ENCODE data around the gene AFP. TPM values are rescaled to one million over a fixed set of nuclear protein-coding genes. Genes with fewer than 3 reads are reported as not detected.

The AFP gene
- total and polyA plus RNA-seq, 5 donors = not detected

DNA sequence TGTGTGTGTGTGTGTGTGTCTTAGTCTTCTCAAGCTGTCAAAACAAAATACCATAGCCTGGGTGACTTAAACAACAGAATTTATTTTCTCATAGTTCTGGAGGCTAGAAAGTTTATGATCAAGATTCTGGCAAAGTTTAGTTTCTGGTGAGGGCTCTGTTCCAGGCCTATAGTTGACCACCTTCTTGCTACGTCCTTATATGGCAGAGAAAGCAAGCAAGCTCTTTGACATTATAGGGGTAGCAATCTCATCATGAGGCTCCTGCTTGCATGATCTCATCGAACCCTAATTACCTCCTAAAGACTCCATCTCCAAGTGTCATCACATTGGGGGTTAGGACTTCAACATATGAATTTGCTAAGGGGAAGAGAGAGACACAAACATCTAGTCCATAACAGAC, 6.9 kb upstream of the AFP start:
- Histone ChIP-seq H3K4me1 (ENCODE audit: control insufficient read depth, insufficient read depth, low read length) (no peaks in the 10 kb centered on the region), H3K27ac (ENCODE audit: low read length) (no peak overlapping the region), H3K4me3 (ENCODE audit: low read length) (no peak overlapping the region), H3K27me3 (ENCODE audit: control insufficient read depth, insufficient read depth) (no peaks in the 10 kb centered on the region), H3K9me3 (ENCODE audit: control insufficient read depth, low read length) (no peaks in the 10 kb centered on the region)
- ATAC-seq = no peak
- 67% methylated on average over 2 of the region's 2 CpGs for WGBS
- intact Hi-C loops (cut with DNase I) = no loop called here
- DNase-seq = no peak

DNA sequence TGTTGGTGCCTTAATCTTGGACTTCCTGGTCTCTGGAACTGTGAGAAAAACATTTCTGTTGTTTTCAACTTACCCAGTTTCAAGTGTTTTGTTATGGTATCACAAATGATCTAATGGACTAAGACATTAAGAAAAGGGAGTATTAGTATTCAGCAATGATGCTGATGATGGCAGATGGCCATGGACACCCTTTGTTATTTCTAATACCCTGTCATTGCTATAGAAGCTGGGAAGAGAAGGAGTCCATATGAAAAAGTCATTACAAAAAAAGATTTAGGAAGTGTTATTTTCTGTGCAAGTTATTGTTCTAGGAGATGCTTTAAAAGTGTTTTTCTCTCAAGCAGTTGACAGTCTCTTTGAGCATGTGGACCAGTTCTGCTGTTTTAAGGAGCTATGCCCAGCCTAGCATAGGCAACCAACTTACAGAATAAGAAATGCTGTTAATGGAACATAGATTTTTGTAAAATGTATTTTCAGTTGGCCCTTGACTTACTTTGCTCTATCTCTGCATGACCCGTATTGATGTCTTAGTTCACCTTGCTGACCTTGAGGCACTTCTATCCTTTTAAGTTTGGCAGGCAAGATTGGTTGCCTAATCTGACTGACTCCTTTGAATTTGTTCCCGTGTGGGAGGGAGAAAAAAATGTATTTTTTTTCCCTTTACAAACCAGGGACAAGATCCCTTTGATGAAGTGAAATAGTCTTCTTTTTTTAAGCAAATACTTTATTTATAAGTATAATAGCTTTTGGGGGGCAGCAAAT, 6.0 kb upstream of the AFP start:
- intact Hi-C loops (cut with DNase I) = no loop called here
- H3K4me1 ChIP-seq (ENCODE audit: control insufficient read depth, insufficient read depth, low read length) = no peaks in the 10 kb centered on the region
- H3K9me3 ChIP-seq (ENCODE audit: control insufficient read depth, low read length) = no peaks in the 10 kb centered on the region
- no peaks in the 10 kb centered on the region for H3K27me3 ChIP-seq (ENCODE audit: control insufficient read depth, insufficient read depth)
- H3K27ac ChIP-seq (ENCODE audit: low read length) = no peak overlapping the region
- ATAC-seq (no peak), DNase-seq (no peak)
- H3K4me3 ChIP-seq (ENCODE audit: low read length) = no peak overlapping the region
- 52% methylated on average over 2 of the region's 2 CpGs for WGBS

DNA sequence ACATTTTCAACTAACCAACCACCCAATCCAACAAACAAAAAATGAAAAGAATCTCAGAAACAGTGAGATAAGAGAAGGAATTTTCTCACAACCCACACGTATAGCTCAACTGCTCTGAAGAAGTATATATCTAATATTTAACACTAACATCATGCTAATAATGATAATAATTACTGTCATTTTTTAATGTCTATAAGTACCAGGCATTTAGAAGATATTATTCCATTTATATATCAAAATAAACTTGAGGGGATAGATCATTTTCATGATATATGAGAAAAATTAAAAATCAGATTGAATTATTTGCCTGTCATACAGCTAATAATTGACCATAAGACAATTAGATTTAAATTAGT, 4.2 kb upstream of the AFP start:
- Histone ChIP-seq H3K4me1 (ENCODE audit: control insufficient read depth, insufficient read depth, low read length) (no peaks in the 10 kb centered on the region), H3K27me3 (ENCODE audit: control insufficient read depth, insufficient read depth) (no peaks in the 10 kb centered on the region), H3K4me3 (ENCODE audit: low read length) (no peak overlapping the region), H3K27ac (ENCODE audit: low read length) (no peak overlapping the region), H3K9me3 (ENCODE audit: control insufficient read depth, low read length) (no peaks in the 10 kb centered on the region)
- ATAC-seq (no peak), DNase-seq (no peak)
- intact Hi-C loops (cut with DNase I) = no loop called here
- WGBS = 40% methylated on average over 1 of the region's 1 CpG

DNA sequence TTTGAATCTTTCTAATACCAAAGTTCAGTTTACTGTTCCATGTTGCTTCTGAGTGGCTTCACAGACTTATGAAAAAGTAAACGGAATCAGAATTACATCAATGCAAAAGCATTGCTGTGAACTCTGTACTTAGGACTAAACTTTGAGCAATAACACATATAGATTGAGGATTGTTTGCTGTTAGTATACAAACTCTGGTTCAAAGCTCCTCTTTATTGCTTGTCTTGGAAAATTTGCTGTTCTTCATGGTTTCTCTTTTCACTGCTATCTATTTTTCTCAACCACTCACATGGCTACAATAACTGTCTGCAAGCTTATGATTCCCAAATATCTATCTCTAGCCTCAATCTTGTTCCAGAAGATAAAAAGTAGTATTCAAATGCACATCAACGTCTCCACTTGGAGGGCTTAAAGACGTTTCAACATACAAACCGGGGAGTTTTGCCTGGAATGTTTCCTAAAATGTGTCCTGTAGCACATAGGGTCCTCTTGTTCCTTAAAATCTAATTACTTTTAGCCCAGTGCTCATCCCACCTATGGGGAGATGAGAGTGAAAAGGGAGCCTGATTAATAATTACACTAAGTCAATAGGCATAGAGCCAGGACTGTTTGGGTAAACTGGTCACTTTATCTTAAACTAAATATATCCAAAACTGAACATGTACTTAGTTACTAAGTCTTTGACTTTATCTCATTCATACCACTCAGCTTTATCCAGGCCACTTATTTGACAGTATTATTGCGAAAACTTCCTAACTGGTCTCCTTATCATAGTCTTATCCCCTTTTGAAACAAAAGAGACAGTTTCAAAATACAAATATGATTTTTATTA, 3.6 kb upstream of the AFP start:
- WGBS = 61% methylated on average over 5 of the region's 5 CpGs
- Histone ChIP-seq H3K9me3 (ENCODE audit: control insufficient read depth, low read length) (no peaks in the 10 kb centered on the region), H3K27me3 (ENCODE audit: control insufficient read depth, insufficient read depth) (no peaks in the 10 kb centered on the region), H3K4me1 (ENCODE audit: control insufficient read depth, insufficient read depth, low read length) (no peaks in the 10 kb centered on the region), H3K4me3 (ENCODE audit: low read length) (no peak overlapping the region), H3K27ac (ENCODE audit: low read length) (no peak overlapping the region)
- intact Hi-C loops (cut with DNase I) = no loop called here
- no peak for ATAC-seq
- no peak for DNase-seq

DNA sequence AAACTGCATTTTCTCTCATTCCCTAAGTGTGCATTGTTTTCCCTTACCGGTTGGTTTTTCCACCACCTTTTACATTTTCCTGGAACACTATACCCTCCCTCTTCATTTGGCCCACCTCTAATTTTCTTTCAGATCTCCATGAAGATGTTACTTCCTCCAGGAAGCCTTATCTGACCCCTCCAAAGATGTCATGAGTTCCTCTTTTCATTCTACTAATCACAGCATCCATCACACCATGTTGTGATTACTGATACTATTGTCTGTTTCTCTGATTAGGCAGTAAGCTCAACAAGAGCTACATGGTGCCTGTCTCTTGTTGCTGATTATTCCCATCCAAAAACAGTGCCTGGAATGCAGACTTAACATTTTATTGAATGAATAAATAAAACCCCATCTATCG, 2.9 kb upstream of the AFP start:
- no peak overlapping the region for H3K27ac ChIP-seq (ENCODE audit: low read length)
- H3K4me1 ChIP-seq (ENCODE audit: control insufficient read depth, insufficient read depth, low read length) = no peaks in the 10 kb centered on the region
- H3K27me3 ChIP-seq (ENCODE audit: control insufficient read depth, insufficient read depth) = no peaks in the 10 kb centered on the region
- no peak overlapping the region for H3K4me3 ChIP-seq (ENCODE audit: low read length)
- no peaks in the 10 kb centered on the region for H3K9me3 ChIP-seq (ENCODE audit: control insufficient read depth, low read length)
- no peak for DNase-seq
- WGBS = 55% methylated on average over 2 of the region's 2 CpGs
- no peak for ATAC-seq
- intact Hi-C loops (cut with DNase I) = no loop called here

DNA sequence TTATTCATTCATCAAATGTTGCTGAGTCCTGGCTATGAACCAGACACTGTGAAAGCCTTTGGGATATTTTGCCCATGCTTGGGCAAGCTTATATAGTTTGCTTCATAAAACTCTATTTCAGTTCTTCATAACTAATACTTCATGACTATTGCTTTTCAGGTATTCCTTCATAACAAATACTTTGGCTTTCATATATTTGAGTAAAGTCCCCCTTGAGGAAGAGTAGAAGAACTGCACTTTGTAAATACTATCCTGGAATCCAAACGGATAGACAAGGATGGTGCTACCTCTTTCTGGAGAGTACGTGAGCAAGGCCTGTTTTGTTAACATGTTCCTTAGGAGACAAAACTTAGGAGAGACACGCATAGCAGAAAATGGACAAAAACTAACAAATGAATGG, 1.7 kb upstream of the AFP start:
- no peak overlapping the region for H3K27ac ChIP-seq (ENCODE audit: low read length)
- 41% methylated on average over 3 of the region's 3 CpGs for WGBS
- DNase-seq = no peak
- H3K4me1 ChIP-seq (ENCODE audit: control insufficient read depth, insufficient read depth, low read length) = no peaks in the 10 kb centered on the region
- no peak for ATAC-seq
- intact Hi-C loops (cut with DNase I) = no loop called here
- H3K27me3 ChIP-seq (ENCODE audit: control insufficient read depth, insufficient read depth) = no peaks in the 10 kb centered on the region
- no peak overlapping the region for H3K4me3 ChIP-seq (ENCODE audit: low read length)
- H3K9me3 ChIP-seq (ENCODE audit: control insufficient read depth, low read length) = no peaks in the 10 kb centered on the region

DNA sequence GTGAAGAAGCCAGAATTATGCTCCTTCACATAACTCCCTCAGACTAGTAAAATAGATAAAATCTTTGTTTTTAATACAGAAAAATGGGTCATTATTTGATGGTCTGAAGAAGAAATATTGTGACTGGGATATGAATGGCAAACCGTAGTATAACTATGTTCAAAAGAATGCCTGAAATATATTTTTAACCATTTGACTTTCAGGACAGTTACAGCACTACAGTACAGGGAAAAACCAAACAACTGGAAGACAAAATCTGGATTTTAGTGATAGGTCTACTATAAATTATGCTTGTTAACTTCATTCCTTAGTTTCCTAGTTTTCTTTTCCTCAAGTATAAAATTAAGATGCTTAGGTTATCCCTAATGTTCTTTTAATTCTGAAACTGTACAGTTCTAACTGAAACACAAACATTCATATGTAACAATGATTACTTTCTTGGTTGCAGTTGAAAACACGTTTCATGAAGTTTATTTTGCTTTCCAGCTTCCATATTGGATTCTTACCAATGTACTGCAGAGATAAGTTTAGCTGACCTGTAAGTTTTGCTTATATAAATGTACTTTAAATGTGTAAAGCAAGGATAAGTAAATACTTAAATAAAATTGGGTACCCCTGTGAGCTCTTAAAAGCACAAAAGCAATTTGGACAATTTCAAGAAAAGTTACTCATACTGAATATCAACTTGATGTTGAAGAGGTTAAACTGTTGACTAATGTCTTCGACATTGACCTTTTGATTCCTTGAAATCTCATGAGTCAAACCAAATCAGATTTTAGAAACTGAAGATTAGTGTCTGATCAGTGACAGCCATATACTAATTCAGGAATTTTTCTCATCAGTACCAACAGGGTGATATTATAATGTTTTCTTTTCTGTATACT, 895 bp downstream of the AFP start:
- no peak overlapping the region for H3K27ac ChIP-seq (ENCODE audit: low read length)
- DNase-seq = no peak
- 65% methylated on average over 3 of the region's 3 CpGs for WGBS
- H3K27me3 ChIP-seq (ENCODE audit: control insufficient read depth, insufficient read depth) = no peaks in the 10 kb centered on the region
- intact Hi-C loops (cut with DNase I) = no loop called here
- no peaks in the 10 kb centered on the region for H3K4me1 ChIP-seq (ENCODE audit: control insufficient read depth, insufficient read depth, low read length)
- no peak overlapping the region for H3K4me3 ChIP-seq (ENCODE audit: low read length)
- ATAC-seq = no peak
- H3K9me3 ChIP-seq (ENCODE audit: control insufficient read depth, low read length) = no peaks in the 10 kb centered on the region

DNA sequence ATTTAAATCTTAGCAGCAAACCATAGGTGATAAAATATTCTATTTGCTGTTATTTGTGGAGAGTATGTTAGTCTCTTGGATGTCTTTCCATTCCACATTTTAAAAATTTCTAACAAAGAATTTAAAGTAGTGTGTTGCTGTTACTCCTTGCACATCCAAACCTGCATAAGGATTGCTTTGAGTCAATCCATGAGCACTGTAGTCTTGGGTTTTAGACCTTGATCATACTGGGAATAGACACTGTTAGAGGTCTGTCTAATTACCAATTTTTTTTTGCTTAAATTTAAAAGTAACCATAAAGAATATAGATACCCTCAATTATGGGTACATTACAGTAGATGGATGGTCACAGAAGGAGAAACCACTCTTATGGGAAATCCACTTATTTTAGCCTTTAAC, 1.5 kb downstream of the AFP start:
- Histone ChIP-seq H3K27me3 (ENCODE audit: control insufficient read depth, insufficient read depth) (no peaks in the 10 kb centered on the region), H3K4me3 (ENCODE audit: low read length) (no peak overlapping the region), H3K4me1 (ENCODE audit: control insufficient read depth, insufficient read depth, low read length) (no peaks in the 10 kb centered on the region), H3K27ac (ENCODE audit: low read length) (no peak overlapping the region), H3K9me3 (ENCODE audit: control insufficient read depth, low read length) (no peaks in the 10 kb centered on the region)
- ATAC-seq = no peak
- intact Hi-C loops (cut with DNase I) = no loop called here
- DNase-seq = no peak

DNA sequence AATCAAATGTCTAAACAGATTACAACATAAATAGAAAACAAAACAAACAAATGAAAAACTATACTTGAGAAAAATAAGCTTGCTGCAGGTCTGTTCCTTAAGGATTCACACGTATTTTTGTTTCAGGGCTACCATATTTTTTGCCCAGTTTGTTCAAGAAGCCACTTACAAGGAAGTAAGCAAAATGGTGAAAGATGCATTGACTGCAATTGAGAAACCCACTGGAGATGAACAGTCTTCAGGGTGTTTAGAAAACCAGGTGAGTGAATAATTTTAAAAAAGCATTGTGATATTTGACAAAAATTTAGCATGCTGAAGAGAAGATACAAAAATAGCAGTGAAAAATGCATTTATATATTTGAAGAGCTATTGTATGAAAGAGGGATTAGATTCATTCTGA, 2.0 kb downstream of the AFP start:
- ATAC-seq (no peak), DNase-seq (no peak)
- Histone ChIP-seq H3K27me3 (ENCODE audit: control insufficient read depth, insufficient read depth) (no peaks in the 10 kb centered on the region), H3K4me3 (ENCODE audit: low read length) (no peak overlapping the region), H3K9me3 (ENCODE audit: control insufficient read depth, low read length) (no peaks in the 10 kb centered on the region), H3K27ac (ENCODE audit: low read length) (no peak overlapping the region), H3K4me1 (ENCODE audit: control insufficient read depth, insufficient read depth, low read length) (no peaks in the 10 kb centered on the region)
- intact Hi-C loops (cut with DNase I) = no loop called here
- WGBS = 66% methylated on average over 1 of the region's 1 CpG

DNA sequence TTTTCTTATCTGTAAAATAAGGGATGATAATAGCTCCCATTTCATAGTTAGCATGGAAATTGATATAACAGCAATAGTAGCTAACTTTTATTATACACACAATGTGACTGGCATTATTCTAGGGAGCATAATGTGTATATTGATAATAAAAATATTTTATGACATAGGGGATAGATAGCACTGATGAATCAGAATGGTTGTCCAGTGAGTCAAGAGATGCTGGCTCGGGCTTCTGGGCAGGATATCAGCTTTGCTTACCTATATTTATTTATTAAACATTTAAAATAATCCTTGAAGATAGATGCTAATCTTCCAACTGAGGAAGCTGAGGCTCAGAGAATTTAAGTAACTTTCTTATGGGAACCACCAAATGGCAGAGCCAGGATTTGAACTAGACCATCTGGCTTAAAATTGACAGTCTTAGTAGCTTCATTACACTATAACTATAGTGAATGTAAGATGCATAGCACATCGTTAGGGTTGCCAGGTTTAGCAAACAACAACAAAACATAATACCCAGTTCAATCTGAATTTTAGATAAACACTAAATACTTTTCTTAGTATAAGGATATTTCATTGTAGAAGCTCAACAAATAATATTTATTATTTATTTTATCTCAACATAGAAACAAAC, 2.7 kb downstream of the AFP start:
- 71% methylated on average over 2 of the region's 2 CpGs for WGBS
- Histone ChIP-seq H3K9me3 (ENCODE audit: control insufficient read depth, low read length) (no peaks in the 10 kb centered on the region), H3K27me3 (ENCODE audit: control insufficient read depth, insufficient read depth) (no peaks in the 10 kb centered on the region), H3K4me3 (ENCODE audit: low read length) (no peak overlapping the region), H3K27ac (ENCODE audit: low read length) (no peak overlapping the region), H3K4me1 (ENCODE audit: control insufficient read depth, insufficient read depth, low read length) (no peaks in the 10 kb centered on the region)
- DNase-seq = no peak
- ATAC-seq = no peak
- intact Hi-C loops (cut with DNase I) = no loop called here

DNA sequence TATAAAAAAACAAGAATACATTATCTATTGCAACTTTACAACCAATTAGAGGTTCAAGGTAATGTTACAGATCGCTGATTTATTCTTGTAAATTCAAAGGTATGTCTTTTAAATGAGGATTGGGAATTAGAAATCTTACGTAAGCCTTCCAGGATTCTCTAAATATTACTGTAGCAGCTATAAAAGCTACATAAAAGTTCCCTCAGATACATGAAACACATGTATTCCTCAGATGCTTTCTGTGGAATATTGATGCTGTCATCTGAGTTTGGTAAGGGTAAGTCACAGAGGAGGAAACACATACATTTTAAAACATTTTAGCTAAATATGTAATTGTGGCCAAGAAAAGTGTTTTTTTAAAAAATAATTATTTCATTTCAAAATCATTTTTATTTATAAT, 3.4 kb downstream of the AFP start:
- ATAC-seq (no peak), DNase-seq (no peak)
- H3K27ac ChIP-seq (ENCODE audit: low read length) = no peak overlapping the region
- intact Hi-C loops (cut with DNase I) = no loop called here
- H3K9me3 ChIP-seq (ENCODE audit: control insufficient read depth, low read length) = no peaks in the 10 kb centered on the region
- H3K4me3 ChIP-seq (ENCODE audit: low read length) = no peak overlapping the region
- WGBS = 80% methylated on average over 2 of the region's 2 CpGs
- H3K27me3 ChIP-seq (ENCODE audit: control insufficient read depth, insufficient read depth) = no peaks in the 10 kb centered on the region
- H3K4me1 ChIP-seq (ENCODE audit: control insufficient read depth, insufficient read depth, low read length) = no peaks in the 10 kb centered on the region

Measured in right cardiac atrium (tissue), 5 donors.